GM10847 (cell line): ENCODE results near the gene PAPPA2.

Source experiments
- POLR2A ChIP-seq: IDR thresholded peaks from 2 replicates; pipeline ENCODE4 v1.6.1; 2011; ENCODE audit not compliant: insufficient read length; ENCODE audit errors: extremely low read depth

PAPPA2 gene

DNA sequence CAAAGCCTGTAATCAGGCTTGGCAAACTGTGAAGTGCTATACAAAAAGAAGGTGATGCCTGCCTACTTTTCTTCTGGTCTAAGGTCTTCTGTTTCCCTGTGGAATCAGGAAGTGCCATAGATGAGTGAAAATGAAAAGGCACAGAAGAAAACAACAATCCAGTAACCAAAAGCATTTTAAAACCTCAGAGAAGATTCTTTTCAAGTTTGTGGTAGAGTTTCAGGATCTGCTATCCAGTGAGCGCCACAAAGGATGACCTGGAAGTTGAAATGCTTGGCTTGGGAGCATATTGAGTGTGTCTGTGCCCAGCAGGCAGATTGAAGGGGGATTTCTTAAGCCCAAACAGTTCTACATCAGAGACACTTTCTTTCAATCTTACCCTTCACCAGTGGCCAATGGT lies 272.2 kb downstream of the PAPPA2 start:
- no peak for TF ChIP-seq POLR2A

DNA sequence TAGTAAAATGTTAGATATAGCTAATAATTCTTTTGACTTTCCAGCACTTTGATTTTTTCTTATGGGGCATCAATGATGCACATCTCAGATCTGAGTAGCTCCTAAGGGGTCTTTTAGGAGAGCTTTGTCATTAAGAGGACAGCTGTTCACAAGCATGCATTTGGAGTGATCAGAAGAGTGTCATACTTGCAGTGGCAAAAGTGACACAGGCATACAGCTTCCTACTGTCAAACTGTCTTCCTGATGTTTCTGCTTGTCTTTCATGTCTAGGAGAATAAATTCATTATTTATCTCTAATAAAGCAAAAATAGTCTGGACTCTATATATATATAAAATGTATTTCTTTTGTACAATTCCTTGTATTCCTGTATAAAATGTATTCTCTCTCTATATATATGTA lies 273.0 kb downstream of the PAPPA2 start:
- TF ChIP-seq POLR2A: no peak

DNA sequence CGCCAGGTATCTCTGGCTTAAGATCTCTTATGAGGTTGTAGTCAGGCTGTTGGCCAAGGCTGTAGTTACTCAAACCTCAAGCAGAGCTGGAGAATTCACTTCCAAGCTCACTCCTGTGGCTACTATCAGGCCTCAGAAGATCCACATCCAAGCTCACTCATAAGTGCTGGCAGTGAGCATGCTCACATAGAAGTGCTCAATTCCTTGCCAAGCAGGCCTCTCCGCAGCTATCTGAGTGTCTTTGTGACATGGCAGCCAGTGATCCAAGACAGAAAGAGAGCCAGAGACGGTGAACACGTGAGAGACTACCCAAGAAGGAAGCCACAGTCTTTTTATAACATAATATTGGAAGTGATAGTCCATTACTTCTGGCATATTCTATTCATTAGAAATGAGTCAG lies 278.2 kb downstream of the PAPPA2 start:
- no peak for TF ChIP-seq POLR2A

DNA sequence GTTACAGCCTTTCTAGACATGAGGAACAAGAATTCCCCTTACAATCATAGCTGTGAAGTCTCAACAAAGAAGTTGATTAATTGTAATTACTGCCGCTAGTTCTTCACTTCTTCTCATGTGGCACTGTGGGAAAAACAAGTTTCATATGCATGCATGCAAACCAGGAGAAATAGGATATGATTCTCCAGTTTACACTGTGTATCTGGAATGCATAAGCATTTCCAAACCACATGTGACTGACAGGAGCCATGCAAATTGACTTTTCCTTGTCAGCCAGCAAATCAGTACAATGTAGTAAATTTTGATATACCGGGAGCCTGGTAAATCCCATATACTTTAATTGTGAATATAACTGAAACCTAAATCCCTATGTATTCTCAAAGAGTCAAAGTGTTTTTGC lies 279.3 kb downstream of the PAPPA2 start:
- no peak for TF ChIP-seq POLR2A

DNA sequence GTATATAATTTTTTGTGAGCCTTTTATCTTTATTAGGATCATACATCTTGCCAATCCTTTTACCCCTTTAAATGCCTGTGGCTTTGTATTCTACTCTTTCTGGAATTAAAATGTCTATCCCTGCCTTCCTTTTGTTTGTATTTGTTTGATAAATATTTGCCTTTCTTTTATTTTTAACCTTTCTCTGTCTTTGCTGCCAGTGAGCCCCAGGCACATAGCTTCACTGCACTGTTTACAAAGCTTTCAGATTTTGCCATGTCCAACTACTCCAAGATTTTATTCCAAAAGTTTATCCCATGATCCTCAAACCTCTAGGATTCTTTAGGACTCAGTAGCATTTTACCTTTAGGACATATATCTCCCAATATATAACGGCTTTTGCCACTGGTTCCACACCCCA lies 281.2 kb downstream of the PAPPA2 start:
- TF ChIP-seq POLR2A: no peak

DNA sequence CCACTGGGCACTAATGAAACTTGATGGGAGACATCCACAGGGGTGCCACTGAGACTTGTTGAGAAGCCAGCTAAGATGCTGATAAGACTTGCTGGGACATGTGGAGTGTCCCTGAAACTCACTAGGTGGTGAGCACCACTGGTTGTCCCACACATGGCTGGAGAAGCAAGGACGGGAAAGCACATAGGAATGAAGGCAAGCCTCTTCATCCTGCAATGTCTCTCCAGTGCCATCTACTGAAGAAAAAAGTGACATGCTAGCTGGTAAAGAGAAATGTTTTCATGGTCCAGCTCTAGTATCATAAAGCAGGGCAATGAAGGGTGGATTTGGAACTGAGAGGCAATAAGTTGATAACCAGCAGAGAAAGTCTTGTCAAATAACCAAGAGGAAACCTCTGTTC lies 283.0 kb downstream of the PAPPA2 start:
- TF ChIP-seq POLR2A: no peak

DNA sequence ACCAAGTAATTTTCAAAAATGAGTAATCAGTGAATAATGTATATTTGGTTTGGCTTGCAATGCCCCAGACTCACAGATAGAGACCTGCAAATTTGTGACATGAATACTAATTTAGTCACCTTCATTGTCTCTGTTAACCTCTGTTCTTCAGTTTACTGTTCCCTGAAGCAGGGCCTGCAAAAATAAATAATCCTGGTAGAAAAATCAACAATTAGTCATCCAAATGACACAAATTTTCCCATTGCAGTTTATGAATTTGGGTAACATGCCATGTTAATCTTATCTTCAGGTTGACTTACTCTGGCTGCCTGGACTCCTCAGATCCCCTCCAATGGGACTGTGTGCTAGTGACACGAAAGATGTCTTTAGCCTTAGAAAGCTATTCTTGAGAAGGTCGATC lies 289.5 kb downstream of the PAPPA2 start:
- TF ChIP-seq POLR2A: no peak

DNA sequence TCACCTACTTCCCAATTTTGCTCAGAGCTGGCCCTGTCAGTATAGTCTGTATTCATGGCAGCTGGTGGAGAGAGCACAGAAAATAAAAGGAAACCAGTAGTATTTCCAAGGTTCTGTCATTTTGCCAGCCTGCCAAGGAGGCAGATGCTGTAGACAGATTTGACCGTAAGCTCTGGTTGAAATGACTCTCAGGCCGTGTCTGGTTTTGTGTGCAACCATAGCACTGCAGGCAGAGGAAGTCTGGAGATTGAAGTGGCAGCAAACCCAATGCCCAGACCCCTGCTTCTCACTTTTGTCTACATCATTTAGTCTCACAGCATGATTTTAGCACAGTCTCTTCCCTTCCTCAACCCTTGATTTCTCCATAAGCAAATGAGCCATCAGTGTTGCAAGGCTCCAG lies 291.7 kb downstream of the PAPPA2 start:
- no peak for TF ChIP-seq POLR2A

DNA sequence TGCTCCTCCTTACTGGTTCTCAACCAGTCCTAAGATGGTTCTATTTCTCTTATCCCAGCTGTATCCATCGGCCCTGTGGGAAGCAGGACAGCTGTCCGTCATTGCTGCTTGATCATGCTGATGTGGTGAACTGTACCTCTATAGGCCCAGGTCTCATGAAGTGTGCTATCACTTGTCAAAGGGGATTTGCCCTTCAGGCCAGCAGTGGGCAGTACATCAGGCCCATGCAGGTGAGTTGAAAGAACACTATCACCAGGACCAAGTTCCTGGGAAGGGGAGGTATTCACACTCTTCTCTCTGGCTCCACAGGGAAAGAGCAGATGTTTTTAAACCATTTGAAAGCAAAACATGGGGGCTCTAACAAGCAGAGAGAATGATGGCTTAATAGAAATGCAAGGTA lies 302.6 kb downstream of the PAPPA2 start:
- TF ChIP-seq POLR2A: no peak

DNA sequence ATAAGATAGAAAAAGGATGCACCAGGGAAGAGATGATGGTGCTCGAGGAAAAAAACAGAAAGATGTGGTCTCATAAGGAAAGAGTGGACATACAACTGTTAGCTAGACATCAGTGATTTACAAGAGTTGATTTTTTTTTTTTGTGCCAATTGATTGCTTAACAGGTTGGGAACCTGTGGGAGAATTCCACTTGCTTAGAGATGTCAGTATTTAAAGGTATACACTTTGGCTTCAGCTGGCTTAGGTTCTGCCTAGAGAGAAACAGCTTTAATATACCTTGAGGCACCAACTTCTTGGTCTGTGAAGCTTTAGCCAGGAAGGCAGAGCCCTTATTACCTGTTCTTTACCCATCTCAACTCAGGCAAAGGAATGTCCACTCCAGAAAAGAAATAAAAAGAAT lies 303.8 kb downstream of the PAPPA2 start:
- no peak for TF ChIP-seq POLR2A

DNA sequence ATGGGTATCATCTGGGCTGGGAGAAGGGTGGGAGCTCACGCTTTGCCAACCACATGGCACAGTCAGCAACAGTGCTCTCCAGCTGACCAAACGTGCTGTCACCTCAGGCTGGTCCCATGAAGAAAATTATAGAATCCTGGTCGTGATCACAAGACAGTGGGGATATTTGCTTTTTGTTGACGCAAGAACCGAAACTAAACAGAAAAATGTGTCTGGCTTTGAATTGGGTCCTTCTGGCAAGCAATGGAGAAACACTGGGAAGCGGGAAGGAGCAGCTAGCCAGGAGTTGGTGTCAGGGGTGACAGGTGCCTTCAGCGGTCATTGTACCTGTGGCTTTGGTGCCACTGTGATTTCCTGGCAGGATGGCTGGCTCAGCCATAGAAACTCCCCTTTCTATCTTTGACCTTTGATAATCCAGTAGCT lies 304.8 kb downstream of the PAPPA2 start:
- TF ChIP-seq POLR2A: no peak

DNA sequence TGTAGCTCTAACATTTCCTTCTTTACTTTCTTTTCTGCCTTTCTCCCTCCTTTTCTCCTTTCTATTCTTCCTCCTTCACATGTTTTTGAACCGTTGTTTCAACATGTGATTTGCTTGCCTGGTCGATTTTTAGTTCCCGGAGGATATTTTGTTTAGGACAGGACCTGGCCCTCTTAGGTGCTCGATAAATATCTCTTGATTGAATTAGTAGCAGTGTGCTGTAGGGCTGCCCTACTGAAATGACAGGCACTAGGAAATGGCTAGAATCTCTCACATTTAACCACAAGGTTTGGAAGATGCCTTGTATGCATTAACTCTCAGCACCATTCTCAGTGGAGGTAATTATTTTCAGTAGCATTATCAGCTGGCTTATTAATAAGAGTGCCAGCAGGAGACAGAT lies 305.6 kb downstream of the PAPPA2 start:
- no peak for TF ChIP-seq POLR2A

DNA sequence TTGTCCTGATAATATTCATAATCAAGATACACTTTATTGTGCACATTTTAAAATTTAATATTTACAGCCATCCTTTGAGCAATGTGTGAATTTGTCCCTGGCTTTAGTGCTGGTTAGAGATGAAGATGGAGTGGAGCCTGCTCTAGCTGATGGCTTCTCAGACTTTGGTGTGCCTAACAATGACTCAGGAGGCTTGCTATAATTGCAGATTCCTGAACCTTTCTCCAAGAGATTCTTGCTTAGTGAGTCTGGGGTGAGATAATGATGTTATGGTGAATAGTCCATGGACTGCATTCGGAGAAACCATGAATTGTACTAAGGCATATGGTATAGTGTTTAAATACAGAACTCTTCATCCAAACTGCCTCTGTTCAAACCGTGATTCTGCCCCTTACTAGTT lies 307.1 kb downstream of the PAPPA2 start:
- no peak for TF ChIP-seq POLR2A

DNA sequence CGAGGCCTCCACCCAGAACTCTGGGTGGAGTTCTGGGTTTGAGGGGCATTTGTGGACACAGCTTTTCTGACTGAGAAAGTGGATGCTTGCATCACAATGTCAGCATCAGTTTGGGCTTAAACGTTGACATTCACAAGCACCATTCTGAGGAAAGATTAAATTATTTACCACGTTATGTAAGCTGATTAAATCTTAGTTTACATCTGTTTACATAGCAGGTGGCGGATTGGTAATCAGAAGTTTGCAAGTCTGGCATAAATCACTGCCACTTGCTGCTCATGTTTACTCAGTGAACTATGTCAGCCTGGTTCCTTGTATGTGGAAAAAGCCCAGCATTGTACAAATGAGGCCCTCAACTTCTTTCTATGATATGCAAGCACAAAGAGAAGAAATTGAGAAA lies 310.1 kb downstream of the PAPPA2 start:
- no peak for TF ChIP-seq POLR2A

DNA sequence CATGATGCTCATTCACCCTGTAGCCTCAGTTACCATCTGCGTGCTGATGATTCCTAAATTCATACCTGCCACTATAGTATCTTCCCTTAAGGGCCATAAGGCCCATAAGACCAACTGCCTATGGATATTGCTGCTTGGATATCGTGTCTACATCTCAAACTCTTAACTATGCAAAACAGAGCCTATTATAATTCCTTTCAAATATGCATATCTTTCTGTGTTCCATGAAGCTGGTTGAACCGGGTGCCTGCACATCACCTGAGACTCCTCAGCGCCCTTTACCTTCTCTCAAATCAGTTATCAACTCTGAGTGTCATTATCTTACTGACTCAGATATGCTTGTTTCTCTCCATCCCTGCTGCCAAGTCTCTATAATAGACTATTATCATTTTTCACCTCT lies 311.2 kb downstream of the PAPPA2 start:
- no peak for TF ChIP-seq POLR2A

DNA sequence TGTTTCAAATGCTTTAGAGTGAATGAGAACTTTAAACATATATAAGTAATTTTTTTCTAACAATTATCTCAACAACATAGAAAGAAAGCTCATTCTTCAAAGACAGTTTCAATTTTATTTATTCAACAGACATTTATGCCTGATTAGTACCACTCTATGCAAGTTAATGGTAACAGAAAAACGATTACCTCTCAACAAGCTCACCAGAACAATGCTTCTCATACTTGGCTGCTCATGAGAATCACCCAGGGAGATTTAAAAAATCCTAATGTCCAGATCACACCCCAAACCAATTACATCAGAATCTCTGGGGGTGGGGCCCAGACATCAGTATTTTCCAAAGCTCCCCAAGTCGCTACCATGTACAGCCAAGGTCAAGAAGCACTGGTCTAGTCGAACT lies 312.4 kb downstream of the PAPPA2 start:
- no peak for TF ChIP-seq POLR2A

DNA sequence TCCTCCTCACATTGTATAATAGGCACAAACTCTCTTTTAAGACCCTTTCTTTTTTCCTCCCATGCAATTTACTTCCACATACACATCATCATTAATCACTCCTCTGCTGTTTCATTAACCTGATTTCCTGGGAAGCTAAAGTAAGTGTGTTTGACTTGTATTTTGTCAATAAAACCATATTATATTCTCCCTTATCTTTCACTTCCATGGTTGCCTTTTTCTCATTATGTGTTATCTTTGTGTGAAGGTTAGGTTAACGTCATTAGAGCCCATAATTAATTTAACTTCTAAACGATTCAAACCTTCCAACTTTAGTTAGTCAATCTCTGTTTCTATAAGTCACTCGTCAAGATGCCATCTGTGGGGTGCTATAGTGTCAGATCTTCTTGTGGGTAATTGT lies 313.0 kb downstream of the PAPPA2 start:
- no peak for TF ChIP-seq POLR2A

DNA sequence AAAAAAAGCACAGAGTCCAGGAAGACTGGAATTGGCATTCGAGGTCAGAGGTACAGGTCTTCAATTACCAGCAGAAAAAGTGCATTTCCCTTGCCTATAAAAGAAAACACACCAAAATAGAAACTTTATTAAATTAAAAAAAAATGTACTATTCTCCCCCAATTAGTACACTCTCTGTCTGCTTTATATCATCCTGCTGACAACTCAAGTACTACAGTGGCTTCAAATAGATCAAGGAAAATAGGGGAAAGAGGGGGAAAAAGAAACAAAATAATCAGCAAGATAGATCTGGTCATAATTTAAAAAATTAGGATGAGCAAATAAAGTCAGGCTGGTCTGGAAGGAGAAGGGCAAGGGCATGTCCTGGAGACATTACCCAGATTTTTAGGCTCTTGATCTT lies 315.1 kb downstream of the PAPPA2 start:
- TF ChIP-seq POLR2A: no peak

DNA sequence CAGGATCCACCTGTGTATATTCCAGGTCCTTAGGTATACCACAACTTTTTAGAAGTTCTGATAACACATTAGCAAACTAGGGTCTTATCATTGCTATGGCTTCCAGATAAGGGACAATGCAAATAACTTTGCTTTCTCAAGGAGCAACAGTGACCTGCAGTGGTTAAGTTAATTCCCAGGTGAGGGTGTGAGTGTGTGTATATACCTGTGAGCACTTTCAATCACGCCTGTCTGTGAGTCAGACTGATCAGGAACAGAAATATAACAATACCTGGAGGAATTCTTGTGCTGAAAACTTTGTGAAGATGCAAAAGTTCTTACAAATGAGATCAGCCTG lies 317.0 kb downstream of the PAPPA2 start:
- no peak for TF ChIP-seq POLR2A

DNA sequence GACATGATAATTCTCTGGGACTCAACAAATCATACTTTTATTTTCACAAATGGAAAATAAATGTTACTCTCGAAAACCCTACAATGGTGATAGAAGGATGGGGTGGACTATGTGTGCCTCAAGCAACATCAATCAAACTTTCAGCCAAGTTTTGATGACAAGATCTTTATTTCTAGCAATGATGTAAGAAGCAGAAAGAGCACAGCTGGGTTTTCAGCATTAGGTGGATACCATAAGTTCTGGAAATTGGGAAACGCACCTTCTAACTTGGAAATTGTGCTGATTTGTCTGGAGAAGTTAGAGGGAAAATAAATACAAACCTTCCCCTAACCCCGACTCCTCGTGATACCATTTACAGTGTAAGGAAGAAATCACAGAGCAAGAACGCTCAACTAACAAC lies 320.3 kb downstream of the PAPPA2 start:
- TF ChIP-seq POLR2A: no peak
